Keratinocyte (primary cell): Measurements from ENCODE around the gene FOXK2. TPM values are rescaled to one million over a fixed set of nuclear protein-coding genes. Genes with fewer than 3 reads are reported as not detected.

Experiments
- DNase-seq: peaks from one replicate; pipeline ENCODE4 v3.0.0-alpha.2; 2011; ENCODE audit warnings: low read depth, missing footprints, low spot score
- FAIRE-seq: peaks from 2 replicates; lab custom pipeline; 2011; peaks lifted over from hg19 to GRCh38; lab: Jason Lieb, UNC
- H2AFZ ChIP-seq: 2 replicates; pipeline ENCODE4 v1.6.0; 2012; ENCODE audit warnings: low read length, control low read depth, inconsistent platforms; ENCODE audit not compliant: control insufficient read depth
- H3K27ac ChIP-seq: 2 replicates; pipeline ENCODE4 v1.5.1; 2011; ENCODE audit warnings: low read length; ENCODE audit not compliant: control insufficient read depth, insufficient read depth
- H3K27me3 ChIP-seq: 3 replicates; pipeline ENCODE4 v1.6.0; 2011; ENCODE audit warnings: low read length; ENCODE audit not compliant: control insufficient read depth, insufficient read depth; ENCODE audit errors: extremely low read depth
- H3K36me3 ChIP-seq, 2 experiments: 2 replicates in 1 of 2; 3 replicates in 1 of 2; pipeline ENCODE4 v1.5.1; 2011; ENCODE audit warnings: low read length in 2 of 2, mild to moderate bottlenecking in 1 of 2; ENCODE audit not compliant: control insufficient read depth in 2 of 2, insufficient read depth in 2 of 2; ENCODE audit errors: extremely low read depth in 1 of 2
- H3K4me1 ChIP-seq: 3 replicates; pipeline ENCODE4 v1.5.1; 2011; ENCODE audit warnings: low read length; ENCODE audit not compliant: control insufficient read depth, insufficient read depth; ENCODE audit errors: extremely low read depth
- H3K4me2 ChIP-seq: 3 replicates; pipeline ENCODE4 v1.6.0; 2011; ENCODE audit warnings: low read depth, low read length; ENCODE audit not compliant: control insufficient read depth, insufficient read depth; ENCODE audit errors: extremely low read depth
- H3K4me3 ChIP-seq, 3 experiments: fragments of 200-600 bp in 1 of 3; sonication (generic) in 1 of 3; 2 replicates in 2 of 3; 3 replicates in 1 of 3; pipeline ENCODE4 v1.5.1; 2011 to 2016; ENCODE audit warnings: low read length in 3 of 3, mild to moderate bottlenecking in 3 of 3, control low read depth in 2 of 3, inconsistent platforms in 1 of 3, low read depth in 1 of 3, mixed read lengths in 1 of 3, mixed run types in 1 of 3, moderate library complexity in 1 of 3; ENCODE audit not compliant: control insufficient read depth in 2 of 3, insufficient read depth in 2 of 3; ENCODE audit errors: extremely low read depth in 1 of 3
- H3K79me2 ChIP-seq: 2 replicates; pipeline ENCODE4 v1.6.0; 2012; ENCODE audit warnings: low read length; ENCODE audit not compliant: control insufficient read depth, insufficient read depth
- H3K9ac ChIP-seq: 3 replicates; pipeline ENCODE4 v1.6.0; 2011; ENCODE audit warnings: low read length; ENCODE audit not compliant: control insufficient read depth, insufficient read depth; ENCODE audit errors: extremely low read depth
- H3K9me1 ChIP-seq: 3 replicates; pipeline ENCODE4 v1.6.0; 2011; ENCODE audit warnings: low read length; ENCODE audit not compliant: control insufficient read depth, insufficient read depth; ENCODE audit errors: extremely low read depth
- H3K9me3 ChIP-seq: 2 replicates; pipeline ENCODE4 v1.5.1; 2012; ENCODE audit warnings: low read depth, low read length; ENCODE audit not compliant: control insufficient read depth
- H4K20me1 ChIP-seq: 3 replicates; pipeline ENCODE4 v1.6.0; 2011; ENCODE audit warnings: low read length; ENCODE audit not compliant: control insufficient read depth, insufficient read depth; ENCODE audit errors: extremely low read depth
- CTCF ChIP-seq, 3 experiments: IDR thresholded peaks in 1 of 3; conservative IDR thresholded peaks in 1 of 3; optimal IDR thresholded peaks in 1 of 3; 2 replicates in 2 of 3; 3 replicates in 1 of 3; pipeline versions ENCODE3 to v1.5.1; 2011; ENCODE audit warnings: low read length in 3 of 3, mild to moderate bottlenecking in 3 of 3, moderate library complexity in 2 of 3, control low read depth in 1 of 3, inconsistent platforms in 1 of 3; ENCODE audit not compliant: insufficient read depth in 2 of 3; ENCODE audit errors: extremely low read depth in 1 of 3
- EZH2 ChIP-seq: IDR thresholded peaks from one replicate; pipeline ENCODE4 v1.6.1; 2012; ENCODE audit warnings: inconsistent platforms, mild to moderate bottlenecking, low read length, moderate library complexity
- dilution Hi-C: fragments of 300-500 bp; cut with MboI; formaldehyde crosslinking; loops from one replicate; pipeline ENCODE4 v1.7.0; 2020; ENCODE audit warnings: low sequenced_read_pairs; ENCODE audit not compliant: extremely low pct_ligation_motif_present
- polyA plus RNA-seq, 5 experiments: library from polyadenylated mRNA; depleted of rRNA in 3 of 5; stranded (reverse) in 3 of 5; stranded (forward) in 1 of 5; unstranded in 1 of 5; fragments of >200 nt; gene quantifications; 1 replicate in 1 of 5; 2 replicates in 3 of 5; 3 replicates in 1 of 5; pipeline versions ENCODE4 v1.2.1 to v1.2.3, GENCODE V29; 2011 to 2012; ENCODE audit warnings: missing spikeins in 2 of 5, low read depth in 1 of 5, low replicate concordance in 1 of 5

FOXK2 gene
- polyA plus RNA-seq, 1 donor (not counting 4 experiments of a cell fraction or from before 2014, with no cell fraction given), result 43.9 TPM

DNA sequence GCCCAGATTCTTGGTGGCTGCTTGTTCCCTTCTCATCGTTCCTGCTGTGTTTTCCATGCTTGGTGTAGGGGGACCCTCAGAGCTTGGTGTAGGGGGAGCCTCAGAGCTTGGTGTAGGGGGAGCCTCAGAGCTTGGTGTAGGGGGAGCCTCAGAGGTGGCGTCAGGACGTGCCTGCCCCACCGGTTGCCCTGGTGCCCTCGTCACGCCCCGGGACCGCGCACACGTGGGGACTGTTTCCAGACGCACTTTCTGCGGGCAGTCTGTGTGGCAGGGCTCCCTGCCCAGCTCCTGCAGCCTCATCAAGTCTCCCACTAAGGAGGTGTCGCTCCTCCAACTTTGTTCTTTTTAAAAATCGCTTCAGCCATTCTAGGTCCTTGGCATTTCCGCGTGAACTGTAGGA, 76.8 kb downstream of the FOXK2 start:
- Histone ChIP-seq H3K36me3 (peaks cover 30 to 60% of the 10 kb centered on the region in 2 experiments), H4K20me1 (peaks cover 10% of the 10 kb centered on the region)

GRCh38 chr17:82596837-82597672, 77.5 kb downstream of the FOXK2 start:
- Histone ChIP-seq H3K27ac (no peak overlapping the region), H3K4me3 (no peak overlapping the region), H3K9ac (no peak overlapping the region), H3K36me3 (peaks cover 32 to 61% of the 10 kb centered on the region in 2 experiments), H2AFZ (no peak overlapping the region), H4K20me1 (peaks cover 10% of the 10 kb centered on the region), H3K4me2 (no peak overlapping the region), H3K4me1 (peaks cover 13% of the 10 kb centered on the region), H3K9me3 (no peaks in the 10 kb centered on the region), H3K27me3 (no peaks in the 10 kb centered on the region), H3K79me2 (peaks cover 35% of the 10 kb centered on the region), H3K9me1 (peaks cover 4% of the 10 kb centered on the region)
- no peak for DNase-seq
- no peak for FAIRE-seq
- TF ChIP-seq EZH2 (no peak), CTCF (optimal IDR thresholded peaks at IDR 0.05 in 1 of 3, IDR thresholded peaks at IDR 0.05 in 1 of 3, conservative IDR thresholded peaks at IDR 0.05 in 1 of 3; ENCODE audit: extremely low read depth in 1 of 3, insufficient read depth in 2 of 3, low read length in 3 of 3) (no peak)
- dilution Hi-C loops, result no loop called here

More for the DNA sequence above, 76.8 kb downstream of the FOXK2 start:
- Histone ChIP-seq H3K9ac (no peak overlapping the region), H3K4me2 (no peak overlapping the region), H3K4me3 (no peak overlapping the region), H3K27me3 (no peaks in the 10 kb centered on the region), H3K9me3 (no peaks in the 10 kb centered on the region), H3K27ac (no peak overlapping the region), H3K9me1 (peaks cover 4% of the 10 kb centered on the region), H3K79me2 (peaks cover 34% of the 10 kb centered on the region), H3K4me1 (peaks cover 16% of the 10 kb centered on the region), H2AFZ (no peak overlapping the region)
- no peak for DNase-seq
- TF ChIP-seq EZH2, result no peak
- TF ChIP-seq CTCF (optimal IDR thresholded peaks at IDR 0.05 in 1 of 3, IDR thresholded peaks at IDR 0.05 in 1 of 3, conservative IDR thresholded peaks at IDR 0.05 in 1 of 3; ENCODE audit: extremely low read depth in 1 of 3, insufficient read depth in 2 of 3, low read length in 3 of 3), result no peak
- dilution Hi-C loops, result no loop called here
- FAIRE-seq, result no peak
